Activated gamma-delta T cell treated with anti-CD3 and anti-CD28 coated beads, Interleukin-2, amount 50 U/mL, for 16 hours (primary cell): ENCODE data around the gene FLOT2.
A peak's percentile ranks its signal among the peaks of the same experiment; 100 is the strongest.
"Not testable (repeated sequence)": the region's sequence is repeated elsewhere in the genome, so short reads cannot be mapped to it uniquely, and the experiment has no call there.

Experiments
- DNase-seq: peaks from one replicate; pipeline ENCODE4 v3.0.0-alpha.2; 2020; ENCODE audit warnings: low read depth

Gene FLOT2

GRCh38 chr17:28842282-28843012 is 55.1 kb downstream of the FLOT2 start, which contains the start of gene FAM222B:
TSS of gene FAM222B (minus strand) at chr17:28842790. CDS start at chr17:28766667, 76,123 bp downstream.
- DNase-seq, result peak; percentile 80

DNA sequence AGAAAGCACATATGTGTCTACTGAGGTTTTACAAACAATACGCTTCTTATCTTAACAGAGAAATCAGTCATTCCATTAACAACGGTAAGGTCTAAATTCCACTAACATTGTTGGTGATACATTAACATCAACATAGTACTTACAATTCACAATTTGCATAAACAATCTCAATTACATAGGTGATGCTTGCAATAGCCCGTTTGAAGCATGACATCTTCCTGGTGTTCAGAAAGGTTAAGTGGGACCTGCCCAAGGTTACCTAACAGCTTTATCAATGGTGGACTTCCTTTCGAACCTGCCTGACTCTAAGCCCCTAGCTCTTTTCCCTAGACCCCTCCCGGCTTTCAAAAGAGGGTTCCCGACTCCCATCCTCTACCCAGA is 55.6 kb downstream of the FLOT2 start:
- DNase-seq, result no peak

- DNase-seq, result no peak
Observed at GRCh38 chr17:28839221-28839620, 58.3 kb downstream of the FLOT2 start.

GRCh38 chr17:28836541-28836940 is 61.0 kb downstream of the FLOT2 start:
- DNase-seq, result not testable (repeated sequence)

GRCh38 chr17:28834420-28834819 is 63.1 kb downstream of the FLOT2 start:
- DNase-seq, result no peak
